ENCODE measurements around the gene DYNC2H1.

Gene DYNC2H1

DNA sequence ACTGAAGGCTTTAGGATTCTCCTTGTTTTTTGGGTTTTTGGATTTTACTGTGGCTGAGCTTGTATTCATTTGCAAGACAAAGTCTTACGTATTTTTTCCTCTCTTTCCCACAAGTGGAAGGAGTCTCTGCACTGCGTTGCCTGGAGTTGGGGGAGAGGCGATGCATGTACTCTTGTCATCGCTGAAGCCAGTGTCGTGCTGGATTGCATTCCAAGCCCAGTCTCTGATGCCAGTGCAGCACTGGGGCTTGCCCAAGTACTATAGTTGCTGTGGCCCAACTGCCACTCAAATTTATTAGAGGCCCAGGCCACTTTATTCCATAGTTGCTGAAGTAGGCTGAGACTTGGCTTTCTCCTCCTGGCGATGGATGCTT is 230.2 kb downstream of the DYNC2H1 start:
- no peak overlapping the region for H2AFZ ChIP-seq (ENCODE audit: low read depth, low read length)
- no peak overlapping the region for H3K4me3 ChIP-seq (ENCODE audit: low read depth in 1 of 2, low read length in 2 of 2)
- H3K4me1 ChIP-seq (ENCODE audit: insufficient read depth, low read length) = no peaks in the 10 kb centered on the region
- no peaks in the 10 kb centered on the region for H3K9me3 ChIP-seq (ENCODE audit: insufficient read depth, low read length, severe bottlenecking)
- H3K36me3 ChIP-seq (ENCODE audit: insufficient read depth, low read length) = no peaks in the 10 kb centered on the region
- H3K4me2 ChIP-seq (ENCODE audit: insufficient read depth, low read length) = no peak overlapping the region
- H3K27ac ChIP-seq (ENCODE audit: low read length) = no peak overlapping the region
- no peak for DNase-seq
- H4K20me1 ChIP-seq (ENCODE audit: insufficient read depth, low read length) = no peaks in the 10 kb centered on the region
- no peak for ATAC-seq (ENCODE audit: insufficient read depth, low read depth)
- no peaks in the 10 kb centered on the region for H3K27me3 ChIP-seq (ENCODE audit: insufficient read depth, low read length, poor library complexity)
- H3K9ac ChIP-seq (ENCODE audit: low read depth, low read length) = no peak overlapping the region
- TF ChIP-seq, protein P1, sequence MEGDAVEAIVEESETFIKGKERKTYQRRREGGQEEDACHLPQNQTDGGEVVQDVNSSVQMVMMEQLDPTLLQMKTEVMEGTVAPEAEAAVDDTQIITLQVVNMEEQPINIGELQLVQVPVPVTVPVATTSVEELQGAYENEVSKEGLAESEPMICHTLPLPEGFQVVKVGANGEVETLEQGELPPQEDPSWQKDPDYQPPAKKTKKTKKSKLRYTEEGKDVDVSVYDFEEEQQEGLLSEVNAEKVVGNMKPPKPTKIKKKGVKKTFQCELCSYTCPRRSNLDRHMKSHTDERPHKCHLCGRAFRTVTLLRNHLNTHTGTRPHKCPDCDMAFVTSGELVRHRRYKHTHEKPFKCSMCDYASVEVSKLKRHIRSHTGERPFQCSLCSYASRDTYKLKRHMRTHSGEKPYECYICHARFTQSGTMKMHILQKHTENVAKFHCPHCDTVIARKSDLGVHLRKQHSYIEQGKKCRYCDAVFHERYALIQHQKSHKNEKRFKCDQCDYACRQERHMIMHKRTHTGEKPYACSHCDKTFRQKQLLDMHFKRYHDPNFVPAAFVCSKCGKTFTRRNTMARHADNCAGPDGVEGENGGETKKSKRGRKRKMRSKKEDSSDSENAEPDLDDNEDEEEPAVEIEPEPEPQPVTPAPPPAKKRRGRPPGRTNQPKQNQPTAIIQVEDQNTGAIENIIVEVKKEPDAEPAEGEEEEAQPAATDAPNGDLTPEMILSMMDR (IDR thresholded peaks at IDR 0.05; ENCODE audit: borderline replicate concordance, extremely low read depth, low read length, poor library complexity, severe bottlenecking) = no peak
- no peak for TF ChIP-seq EZH2 (IDR thresholded peaks at IDR 0.05; ENCODE audit: borderline replicate concordance, low read depth, low read length, severe bottlenecking)
- no peaks in the 10 kb centered on the region for H3K79me2 ChIP-seq (ENCODE audit: insufficient read depth, low read length)

DNA sequence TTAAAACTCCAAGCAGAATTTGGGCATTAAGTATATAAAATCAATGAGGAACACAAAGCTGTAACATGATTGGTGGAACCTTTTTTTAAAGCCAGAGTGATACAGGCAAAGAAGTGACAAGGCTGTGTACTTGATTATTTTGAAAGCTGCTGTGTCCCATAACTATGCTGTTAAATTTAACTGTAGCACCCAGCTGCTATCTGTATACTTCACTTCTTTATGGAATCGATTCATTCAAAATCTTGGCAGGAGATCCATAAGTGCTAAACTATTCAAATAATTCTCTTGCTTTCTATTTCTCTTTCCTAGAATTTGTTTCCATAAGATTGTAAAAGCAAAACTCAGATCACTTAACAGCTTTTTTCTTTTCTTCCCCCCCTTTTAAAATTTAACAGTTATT is 231.7 kb downstream of the DYNC2H1 start:
- Histone ChIP-seq H3K27me3 (ENCODE audit: insufficient read depth, low read length, poor library complexity) (no peaks in the 10 kb centered on the region), H3K4me3 (ENCODE audit: low read depth in 1 of 2, low read length in 2 of 2) (no peak overlapping the region), H3K4me1 (ENCODE audit: insufficient read depth, low read length) (no peaks in the 10 kb centered on the region), H2AFZ (ENCODE audit: low read depth, low read length) (no peak overlapping the region), H3K36me3 (ENCODE audit: insufficient read depth, low read length) (no peaks in the 10 kb centered on the region), H3K4me2 (ENCODE audit: insufficient read depth, low read length) (no peak overlapping the region), H3K9me3 (ENCODE audit: insufficient read depth, low read length, severe bottlenecking) (no peaks in the 10 kb centered on the region), H3K27ac (ENCODE audit: low read length) (no peak overlapping the region), H4K20me1 (ENCODE audit: insufficient read depth, low read length) (no peaks in the 10 kb centered on the region), H3K79me2 (ENCODE audit: insufficient read depth, low read length) (no peaks in the 10 kb centered on the region), H3K9ac (ENCODE audit: low read depth, low read length) (no peak overlapping the region)
- no peak for DNase-seq
- TF ChIP-seq EZH2 (IDR thresholded peaks at IDR 0.05; ENCODE audit: borderline replicate concordance, low read depth, low read length, severe bottlenecking) = no peak
- TF ChIP-seq, protein P1 (IDR thresholded peaks at IDR 0.05; ENCODE audit: borderline replicate concordance, extremely low read depth, low read length, poor library complexity, severe bottlenecking) = no peak
- ATAC-seq (ENCODE audit: insufficient read depth, low read depth) = no peak

GRCh38 chr11:103344886-103345285 is 235.7 kb downstream of the DYNC2H1 start:
- Histone ChIP-seq H3K4me2 (ENCODE audit: insufficient read depth, low read length) (no peak overlapping the region), H2AFZ (ENCODE audit: low read depth, low read length) (no peak overlapping the region), H3K4me3 (ENCODE audit: low read depth in 1 of 2, low read length in 2 of 2) (no peak overlapping the region), H3K4me1 (ENCODE audit: insufficient read depth, low read length) (no peaks in the 10 kb centered on the region), H3K27ac (ENCODE audit: low read length) (no peak overlapping the region), H3K36me3 (ENCODE audit: insufficient read depth, low read length) (no peaks in the 10 kb centered on the region), H3K27me3 (ENCODE audit: insufficient read depth, low read length, poor library complexity) (no peaks in the 10 kb centered on the region), H3K9ac (ENCODE audit: low read depth, low read length) (no peak overlapping the region), H3K79me2 (ENCODE audit: insufficient read depth, low read length) (no peaks in the 10 kb centered on the region), H4K20me1 (ENCODE audit: insufficient read depth, low read length) (no peaks in the 10 kb centered on the region), H3K9me3 (ENCODE audit: insufficient read depth, low read length, severe bottlenecking) (no peaks in the 10 kb centered on the region)
- no peak for TF ChIP-seq EZH2 (IDR thresholded peaks at IDR 0.05; ENCODE audit: borderline replicate concordance, low read depth, low read length, severe bottlenecking)
- TF ChIP-seq, protein P1 (IDR thresholded peaks at IDR 0.05; ENCODE audit: borderline replicate concordance, extremely low read depth, low read length, poor library complexity, severe bottlenecking) = no peak
- ATAC-seq (ENCODE audit: insufficient read depth, low read depth) = no peak
- no peak for DNase-seq

- H3K27me3 ChIP-seq (ENCODE audit: insufficient read depth, low read length, poor library complexity) = no peaks in the 10 kb centered on the region
- no peak overlapping the region for H3K27ac ChIP-seq (ENCODE audit: low read length)
- ATAC-seq (ENCODE audit: insufficient read depth, low read depth) (no peak), DNase-seq (no peak)
- no peak overlapping the region for H3K4me2 ChIP-seq (ENCODE audit: insufficient read depth, low read length)
- no peaks in the 10 kb centered on the region for H4K20me1 ChIP-seq (ENCODE audit: insufficient read depth, low read length)
- no peak overlapping the region for H3K9ac ChIP-seq (ENCODE audit: low read depth, low read length)
- H3K9me3 ChIP-seq (ENCODE audit: insufficient read depth, low read length, severe bottlenecking) = no peaks in the 10 kb centered on the region
- no peak for TF ChIP-seq EZH2 (IDR thresholded peaks at IDR 0.05; ENCODE audit: borderline replicate concordance, low read depth, low read length, severe bottlenecking)
- TF ChIP-seq, protein P1 (IDR thresholded peaks at IDR 0.05; ENCODE audit: borderline replicate concordance, extremely low read depth, low read length, poor library complexity, severe bottlenecking) = no peak
- H3K4me3 ChIP-seq (ENCODE audit: low read depth in 1 of 2, low read length in 2 of 2) = no peak overlapping the region
- H2AFZ ChIP-seq (ENCODE audit: low read depth, low read length) = no peak overlapping the region
- no peaks in the 10 kb centered on the region for H3K4me1 ChIP-seq (ENCODE audit: insufficient read depth, low read length)
- no peaks in the 10 kb centered on the region for H3K36me3 ChIP-seq (ENCODE audit: insufficient read depth, low read length)
- H3K79me2 ChIP-seq (ENCODE audit: insufficient read depth, low read length) = no peaks in the 10 kb centered on the region
These were observed 240.4 kb downstream of the DYNC2H1 start for GRCh38 chr11:103349595-103349994.
